Lung (tissue), 12 donors: ENCODE data around the gene CEBPE. TPM values are rescaled to one million over a fixed set of nuclear protein-coding genes. Genes with fewer than 3 reads are reported as not detected.
A peak's percentile ranks its signal among the peaks of the same experiment; 100 is the strongest.

Experiments
- ATAC-seq: fragments of 200-7000 bp; cut with Tn5 transposase; one replicate; pipeline ENCODE4 v1.9.1; 2020; ENCODE audit warnings: moderate number of reproducible peaks; ENCODE audit not compliant: insufficient read depth, low FRiP score
- DNase-seq, 3 donors: peaks; one replicate each; pipeline ENCODE4 v3.0.0-alpha.2; 2013 to 2017
- H3K27ac ChIP-seq, 2 donors: one replicate each; pipeline ENCODE4 v1.5.1; 2013; ENCODE audit warnings: mild to moderate bottlenecking in 2 of 2, moderate library complexity in 2 of 2, control low read depth in 1 of 2, inconsistent platforms in 1 of 2, low read depth in 1 of 2, low read length in 1 of 2
- H3K27me3 ChIP-seq, 3 donors: one replicate each; pipeline ENCODE4 v1.5.1; 2013; ENCODE audit warnings: low read length in 2 of 3; ENCODE audit not compliant: control insufficient read depth in 3 of 3, insufficient read depth in 3 of 3
- H3K36me3 ChIP-seq, 4 donors: one replicate each; pipeline ENCODE4 v1.5.1; 2013; ENCODE audit warnings: low read length in 4 of 4, mild to moderate bottlenecking in 1 of 4, moderate library complexity in 1 of 4; ENCODE audit not compliant: control insufficient read depth in 4 of 4, insufficient read depth in 4 of 4
- H3K4me1 ChIP-seq, 5 donors: one replicate each; pipeline ENCODE4 v1.5.1; 2013; ENCODE audit warnings: low read length in 5 of 5, mild to moderate bottlenecking in 2 of 5, moderate library complexity in 1 of 5; ENCODE audit not compliant: control insufficient read depth in 5 of 5, insufficient read depth in 5 of 5
- H3K4me3 ChIP-seq: one replicate; pipeline ENCODE4 v1.5.1; 2013; ENCODE audit warnings: mild to moderate bottlenecking, control low read depth, moderate library complexity
- H3K9ac ChIP-seq, 2 donors: one replicate each; pipeline ENCODE4 v1.5.1; 2013; ENCODE audit warnings: low read length in 2 of 2, control low read depth in 1 of 2; ENCODE audit not compliant: insufficient read depth in 1 of 2
- H3K9me3 ChIP-seq, 4 donors: one replicate each; pipeline ENCODE4 v1.5.1; 2013; ENCODE audit warnings: low read length in 3 of 4, mild to moderate bottlenecking in 1 of 4, moderate library complexity in 1 of 4; ENCODE audit not compliant: control insufficient read depth in 4 of 4, insufficient read depth in 3 of 4
- WGBS, 2 donors: extraction: QIAGEN DNeasy Blood & Tissue Kit; methylation state at CpG; one replicate each; pipeline ENCODE4 v1.1.7; 2013; 5-methylcytosine and 5-hydroxymethylcytosine counted together
- polyA plus RNA-seq, 2 donors: library from polyadenylated mRNA; stranded (reverse); fragments of 200-250 nt; gene quantifications; one replicate each; pipeline ENCODE4 v1.2.1, GENCODE V29; 2013
- total RNA-seq, 2 donors: library from RNA; depleted of rRNA in 1 of 2; stranded (reverse); fragments of >200 nt in 1 of 2; gene quantifications; one replicate each; pipeline ENCODE4 v1.2.1, GENCODE V29; 2014 to 2021
- TF ChIP-seq, protein P1 (sequence below): IDR thresholded peaks from 2 replicates; pipeline ENCODE4 v1.5.1; 2012; ENCODE audit warnings: mild to moderate bottlenecking; ENCODE audit errors: control extremely low read depth, extremely low read depth
- donor health status: control.
- donor health status: control.
- donor health status: Bipolar disorder and iron deficiency.
- donor health status: healthy.
- donor health status: DM: yes; HTN: yes; CAD: no.

Gene CEBPE
- total and polyA plus RNA-seq, 4 donors = 0.16 to 3.5 (median 0.67) TPM; not detected in 1

DNA sequence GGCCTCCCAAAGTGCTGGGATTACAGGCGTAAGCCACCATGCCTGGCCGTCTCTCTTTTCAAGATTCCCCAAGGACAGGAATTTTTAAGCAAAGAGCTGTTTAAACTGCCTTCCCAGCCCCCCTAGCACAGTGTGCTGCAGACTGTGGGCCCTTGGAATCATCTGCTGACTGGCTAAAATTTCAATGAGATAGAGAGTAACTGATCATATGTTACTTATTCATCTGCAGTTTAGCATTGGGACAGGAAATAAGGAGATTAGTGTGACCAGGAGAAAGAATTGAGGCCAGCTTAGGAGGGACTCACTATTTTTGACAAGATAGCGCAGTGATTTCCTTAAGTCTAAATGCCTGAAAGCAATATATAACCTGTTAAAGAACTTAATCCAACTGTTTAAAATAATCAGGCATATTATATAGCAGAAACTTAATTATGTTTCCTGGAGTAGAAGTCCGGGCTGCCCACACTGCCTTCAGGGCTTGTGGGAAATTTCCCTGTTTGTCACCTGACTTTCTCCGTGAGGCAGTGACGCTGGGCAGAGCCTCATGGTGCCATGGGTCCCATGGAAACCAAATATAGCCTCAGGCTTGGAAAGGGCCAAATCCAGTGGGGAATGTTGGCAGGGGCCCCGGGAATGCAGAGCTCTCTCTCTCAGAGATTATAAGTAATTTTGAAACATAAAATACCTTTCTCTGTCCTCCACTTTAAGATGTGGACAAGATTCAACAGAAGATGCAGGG, 22.8 kb upstream of the CEBPE start:
- WGBS, 2 donors = 65 to 79% methylated on average over 7 of the region's 7 CpGs
- Histone ChIP-seq H3K27ac (peak overlapping the region in 1 of 2 donors; percentile 68), H3K9ac (no peak overlapping the region), H3K27me3 (no peaks in the 10 kb centered on the region), H3K4me3 (no peak overlapping the region), H3K36me3 (peaks cover 0 to 53% (median 23%) of the 10 kb centered on the region in 4 donors), H3K4me1 (peaks cover 0 to 8% (median 6%) of the 10 kb centered on the region in 5 donors), H3K9me3 (no peaks in the 10 kb centered on the region)
- ATAC-seq (no peak), DNase-seq (peak in 1 of 3 donors; percentile 34)
- TF ChIP-seq, protein P1, sequence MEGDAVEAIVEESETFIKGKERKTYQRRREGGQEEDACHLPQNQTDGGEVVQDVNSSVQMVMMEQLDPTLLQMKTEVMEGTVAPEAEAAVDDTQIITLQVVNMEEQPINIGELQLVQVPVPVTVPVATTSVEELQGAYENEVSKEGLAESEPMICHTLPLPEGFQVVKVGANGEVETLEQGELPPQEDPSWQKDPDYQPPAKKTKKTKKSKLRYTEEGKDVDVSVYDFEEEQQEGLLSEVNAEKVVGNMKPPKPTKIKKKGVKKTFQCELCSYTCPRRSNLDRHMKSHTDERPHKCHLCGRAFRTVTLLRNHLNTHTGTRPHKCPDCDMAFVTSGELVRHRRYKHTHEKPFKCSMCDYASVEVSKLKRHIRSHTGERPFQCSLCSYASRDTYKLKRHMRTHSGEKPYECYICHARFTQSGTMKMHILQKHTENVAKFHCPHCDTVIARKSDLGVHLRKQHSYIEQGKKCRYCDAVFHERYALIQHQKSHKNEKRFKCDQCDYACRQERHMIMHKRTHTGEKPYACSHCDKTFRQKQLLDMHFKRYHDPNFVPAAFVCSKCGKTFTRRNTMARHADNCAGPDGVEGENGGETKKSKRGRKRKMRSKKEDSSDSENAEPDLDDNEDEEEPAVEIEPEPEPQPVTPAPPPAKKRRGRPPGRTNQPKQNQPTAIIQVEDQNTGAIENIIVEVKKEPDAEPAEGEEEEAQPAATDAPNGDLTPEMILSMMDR = no peak

DNA sequence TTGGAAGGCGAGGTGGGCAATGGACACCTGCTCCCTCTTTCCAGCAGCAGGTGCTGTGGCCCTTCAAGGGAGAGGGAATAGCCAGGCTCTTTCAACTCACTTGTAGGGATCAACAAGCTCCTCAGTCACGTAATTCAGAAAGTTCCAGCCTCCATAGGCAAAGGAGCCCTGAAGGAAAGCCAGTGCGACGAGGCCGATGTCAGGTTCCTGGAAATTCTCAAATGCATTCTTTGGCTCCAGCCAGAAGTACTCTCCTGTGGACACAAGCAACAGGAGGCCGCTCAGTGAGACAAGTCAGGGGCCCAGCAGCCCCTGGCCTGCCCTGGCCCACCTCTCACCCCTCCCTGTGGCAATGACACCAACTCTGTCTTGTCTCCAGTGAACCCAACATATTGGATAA, 21.3 kb upstream of the CEBPE start:
- ATAC-seq (no peak), DNase-seq (peak in 2 of 3 donors; percentile 26 to 53)
- Histone ChIP-seq H3K9me3 (no peaks in the 10 kb centered on the region), H3K36me3 (peaks cover 0 to 51% (median 24%) of the 10 kb centered on the region in 4 donors), H3K9ac (no peak overlapping the region), H3K27me3 (no peaks in the 10 kb centered on the region), H3K4me3 (no peak overlapping the region), H3K27ac (no peak overlapping the region), H3K4me1 (peaks cover 0 to 8% (median 4%) of the 10 kb centered on the region in 5 donors)
- TF ChIP-seq, protein P1 = no peak
- 83 to 89% methylated on average over 6 of the region's 6 CpGs for WGBS, 2 donors

DNA sequence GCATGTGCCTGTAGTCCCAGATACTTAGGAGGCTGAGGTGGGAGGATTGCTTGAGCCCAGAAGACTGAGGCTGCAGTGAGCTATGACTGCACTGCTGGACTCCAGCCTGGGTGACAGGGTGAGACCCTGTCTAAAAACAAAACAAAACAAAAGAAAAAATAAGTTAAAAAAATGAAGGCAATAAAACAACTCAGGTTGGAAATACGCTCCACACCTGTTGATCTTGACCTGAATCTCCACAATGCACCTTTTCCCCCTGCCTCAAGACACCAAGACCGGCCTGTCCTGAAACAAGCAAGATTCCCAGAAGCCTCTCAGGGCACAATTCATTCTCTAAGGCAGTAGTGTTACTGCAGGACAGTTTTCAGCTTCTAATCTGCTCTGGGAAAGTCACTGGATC, 20.8 kb upstream of the CEBPE start:
- no peak for DNase-seq
- TF ChIP-seq, protein P1 = no peak
- ATAC-seq = no peak

More for the DNA sequence above, 20.8 kb upstream of the CEBPE start:
- Histone ChIP-seq H3K36me3 (peaks cover 0 to 51% (median 24%) of the 10 kb centered on the region in 4 donors), H3K9ac (no peak overlapping the region), H3K4me3 (no peak overlapping the region), H3K4me1 (peaks cover 0 to 8% (median 4%) of the 10 kb centered on the region in 5 donors), H3K27me3 (no peaks in the 10 kb centered on the region), H3K9me3 (no peaks in the 10 kb centered on the region), H3K27ac (no peak overlapping the region)
- 94 to 96% methylated on average over 2 of the region's 2 CpGs for WGBS, 2 donors
